Brain pericyte (primary cell): Measurements from ENCODE around the gene RPS6KA2.
A peak's percentile ranks its signal among the peaks of the same experiment; 100 is the strongest.

Experiments
- DNase-seq: peaks from one replicate; pipeline ENCODE4 v3.0.0-alpha.2; 2012; ENCODE audit warnings: low read depth, low spot score

RPS6KA2 gene

DNA sequence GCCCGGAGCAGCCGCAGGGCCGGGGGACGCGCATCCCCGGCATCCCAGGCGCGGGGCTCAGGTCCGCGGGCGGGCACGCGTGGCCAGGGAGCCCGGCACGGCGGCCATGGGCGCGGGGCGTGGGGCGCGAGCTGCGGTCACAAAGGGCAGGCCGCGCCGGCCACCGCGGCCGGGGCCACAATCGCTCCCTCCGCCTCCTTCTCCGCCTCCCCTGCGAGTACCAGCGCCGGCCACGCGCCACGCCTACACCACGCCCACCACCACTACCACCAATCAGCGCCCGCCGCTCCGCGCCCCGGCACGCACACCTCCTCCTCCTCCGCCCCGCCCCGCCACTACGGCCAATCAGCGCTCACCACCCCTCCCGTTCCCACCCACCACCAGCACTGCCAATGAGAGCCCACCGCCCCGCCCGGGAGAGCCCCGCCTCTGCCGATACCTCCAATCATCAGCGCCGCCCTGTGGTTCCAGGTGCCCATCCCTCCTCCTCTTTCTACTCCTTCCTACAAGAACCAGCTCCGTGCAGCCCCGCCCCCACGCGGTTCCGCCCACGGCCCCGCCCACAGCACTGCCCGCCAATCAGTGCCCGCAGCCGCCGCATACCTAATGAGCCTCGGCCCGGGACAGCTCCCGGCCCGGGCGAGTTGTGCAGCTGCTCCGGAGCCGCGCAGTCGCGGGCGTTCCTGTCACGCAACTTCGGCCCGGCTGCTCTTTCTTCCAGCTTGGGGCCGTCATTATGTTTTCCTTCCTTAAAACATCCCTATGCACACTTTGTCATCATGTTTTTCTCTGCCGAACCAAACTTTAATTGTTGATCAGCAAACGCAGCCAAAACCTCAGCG is at the start of gene RPS6KA2:
TSS of gene RPS6KA2 (minus strand) at position 219 of the 842 bp plus-strand sequence. CDS start 232 bp downstream, outside the sequence.
- peak; percentile 99 for DNase-seq

DNA sequence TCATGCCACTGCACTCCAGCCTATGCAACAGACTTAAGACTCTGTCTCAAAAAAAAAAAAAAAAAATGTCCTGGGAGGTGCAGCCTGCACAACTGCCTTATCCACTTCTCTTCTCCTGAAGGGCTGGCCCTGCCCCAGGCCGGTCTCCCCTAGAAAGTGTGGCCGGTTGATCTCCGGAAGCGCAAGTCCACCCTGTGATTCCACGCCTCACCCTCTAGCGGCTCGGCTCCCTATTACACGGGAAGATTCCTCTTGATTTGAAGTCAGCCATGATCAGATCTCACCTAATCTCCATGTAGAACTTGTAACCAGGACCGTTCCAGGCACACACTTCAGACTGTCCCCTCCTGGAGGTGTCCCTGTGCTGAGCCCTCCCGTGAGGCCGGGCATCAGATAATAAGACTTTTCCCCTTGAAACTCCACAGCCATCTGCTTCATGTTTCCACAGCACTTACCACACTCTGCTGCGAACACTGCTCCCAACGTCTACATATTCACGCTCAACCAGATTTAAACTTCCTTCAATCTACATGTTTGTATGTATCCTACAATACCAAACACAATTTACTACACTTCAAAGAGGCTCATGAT is 49.3 kb upstream of the RPS6KA2 start:
- no peak for DNase-seq

GRCh38 chr6:166675736-166676135 is 48.7 kb upstream of the RPS6KA2 start:
- DNase-seq = no peak

- DNase-seq = no peak
These were observed 46.3 kb upstream of the RPS6KA2 start for GRCh38 chr6:166673309-166673708.

GRCh38 chr6:166672624-166673206 is 45.7 kb upstream of the RPS6KA2 start:
- no peak for DNase-seq

GRCh38 chr6:166672146-166672545 is 45.1 kb upstream of the RPS6KA2 start:
- no peak for DNase-seq

- DNase-seq = no peak
These were observed 44.5 kb upstream of the RPS6KA2 start for GRCh38 chr6:166671434-166672081.

- DNase-seq = no peak
These were observed 43.8 kb upstream of the RPS6KA2 start for GRCh38 chr6:166670894-166671293.

DNA sequence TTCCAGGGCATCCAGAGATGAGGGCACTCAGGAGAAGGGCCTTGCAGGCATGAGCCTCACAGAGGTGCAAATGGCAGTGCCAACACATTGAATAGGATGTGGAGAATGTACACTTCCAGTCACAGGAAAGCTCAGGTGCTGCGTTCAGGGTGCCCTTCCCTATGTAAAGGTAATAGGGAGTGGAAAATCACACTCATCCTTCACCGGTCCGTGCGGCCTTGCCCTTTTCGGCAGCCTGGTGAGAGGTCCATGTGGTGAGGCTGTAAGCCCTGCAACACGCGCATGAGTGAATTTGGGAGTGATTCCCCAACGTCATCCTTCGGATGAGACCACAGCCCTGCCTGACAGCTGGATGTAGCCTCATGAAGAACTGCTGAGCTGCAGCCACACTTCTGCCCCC is 43.0 kb upstream of the RPS6KA2 start:
- no peak for DNase-seq

DNA sequence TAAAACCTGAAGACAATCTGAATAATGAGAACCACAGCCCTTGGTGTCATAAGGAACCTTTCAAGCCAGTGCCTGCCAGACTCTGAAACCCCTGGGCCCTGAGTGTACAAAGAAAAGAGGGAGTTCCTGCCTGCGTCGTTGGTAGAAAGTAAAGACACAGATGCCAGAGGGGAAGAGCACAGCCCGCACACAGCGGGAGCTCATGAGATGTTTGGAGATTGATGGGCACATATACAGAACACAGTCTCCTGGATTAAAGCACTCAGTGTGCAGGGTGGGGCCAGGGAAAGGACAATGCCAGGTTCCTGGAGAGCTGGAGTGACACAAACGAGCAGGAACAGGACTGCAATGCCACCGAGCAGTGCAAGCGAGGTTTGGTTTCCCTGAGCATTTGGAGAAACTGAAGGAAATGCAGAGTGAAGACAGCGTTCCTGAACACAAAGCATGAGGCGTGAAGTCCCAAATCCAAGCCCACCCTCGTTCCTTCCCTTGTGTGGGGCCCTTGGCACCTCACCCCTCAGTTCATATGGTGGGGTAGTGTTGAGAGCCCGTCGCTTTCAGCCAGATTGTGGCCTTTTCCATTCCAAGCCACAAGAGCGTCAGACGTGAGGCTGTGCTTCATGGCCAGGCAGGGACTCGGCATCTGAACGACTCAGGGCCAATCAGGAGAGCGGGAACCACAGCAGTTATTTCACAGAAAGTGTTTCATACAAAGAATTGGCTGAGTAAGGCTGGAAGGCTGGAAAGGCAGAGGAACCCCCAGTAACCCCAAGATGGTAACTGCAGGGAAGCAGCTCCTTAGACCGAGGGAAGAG is 41.0 kb upstream of the RPS6KA2 start:
- DNase-seq = no peak

- no peak for DNase-seq
These were observed 37.1 kb upstream of the RPS6KA2 start for GRCh38 chr6:166664135-166664534.

GRCh38 chr6:166663568-166663967 is 36.5 kb upstream of the RPS6KA2 start:
- DNase-seq = no peak

DNA sequence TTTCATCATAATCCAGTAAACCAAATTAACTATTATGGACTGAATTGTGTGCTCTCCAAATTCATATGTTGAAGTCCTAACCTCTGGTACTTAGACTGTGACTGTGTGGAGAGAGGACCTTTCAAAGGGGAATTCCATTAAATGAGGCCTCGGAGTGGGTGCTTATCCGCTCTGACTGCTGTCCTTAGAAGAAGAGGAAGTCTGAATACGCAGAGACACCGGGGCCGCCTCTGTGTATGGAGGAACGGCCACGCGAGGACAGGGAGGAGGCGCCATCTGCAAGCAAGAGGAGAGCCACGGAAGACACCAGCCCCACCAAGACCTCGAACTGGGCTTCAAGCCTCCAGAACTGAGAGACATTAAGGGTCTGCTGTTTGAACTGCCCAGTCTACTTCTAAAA is 35.6 kb upstream of the RPS6KA2 start:
- DNase-seq = no peak

- no peak for DNase-seq
These were observed 34.5 kb upstream of the RPS6KA2 start for GRCh38 chr6:166661327-166662085.

GRCh38 chr6:166660157-166660688 is 33.2 kb upstream of the RPS6KA2 start:
- no peak for DNase-seq

DNA sequence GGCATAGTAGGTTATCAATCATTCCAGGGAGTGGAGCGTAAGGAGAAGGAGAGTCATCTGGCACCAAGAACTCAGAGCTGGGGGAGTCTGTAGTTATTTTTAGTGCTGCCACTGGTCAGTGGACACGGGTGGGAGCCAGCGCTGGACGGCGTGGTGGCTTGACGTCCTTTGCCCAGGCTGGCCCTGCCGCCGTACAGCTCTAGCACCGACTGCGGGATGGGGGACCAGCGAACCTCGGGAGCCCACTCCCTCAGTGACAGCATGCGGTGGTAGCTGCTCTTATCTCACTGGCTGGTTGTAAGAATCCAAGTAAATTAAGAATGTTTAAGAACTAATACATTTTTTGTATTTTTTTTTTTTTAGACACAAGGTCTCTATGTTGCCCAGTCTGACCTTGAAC is 32.5 kb upstream of the RPS6KA2 start:
- DNase-seq = no peak

GRCh38 chr6:166658792-166659150 is 31.7 kb upstream of the RPS6KA2 start:
- DNase-seq = no peak

DNA sequence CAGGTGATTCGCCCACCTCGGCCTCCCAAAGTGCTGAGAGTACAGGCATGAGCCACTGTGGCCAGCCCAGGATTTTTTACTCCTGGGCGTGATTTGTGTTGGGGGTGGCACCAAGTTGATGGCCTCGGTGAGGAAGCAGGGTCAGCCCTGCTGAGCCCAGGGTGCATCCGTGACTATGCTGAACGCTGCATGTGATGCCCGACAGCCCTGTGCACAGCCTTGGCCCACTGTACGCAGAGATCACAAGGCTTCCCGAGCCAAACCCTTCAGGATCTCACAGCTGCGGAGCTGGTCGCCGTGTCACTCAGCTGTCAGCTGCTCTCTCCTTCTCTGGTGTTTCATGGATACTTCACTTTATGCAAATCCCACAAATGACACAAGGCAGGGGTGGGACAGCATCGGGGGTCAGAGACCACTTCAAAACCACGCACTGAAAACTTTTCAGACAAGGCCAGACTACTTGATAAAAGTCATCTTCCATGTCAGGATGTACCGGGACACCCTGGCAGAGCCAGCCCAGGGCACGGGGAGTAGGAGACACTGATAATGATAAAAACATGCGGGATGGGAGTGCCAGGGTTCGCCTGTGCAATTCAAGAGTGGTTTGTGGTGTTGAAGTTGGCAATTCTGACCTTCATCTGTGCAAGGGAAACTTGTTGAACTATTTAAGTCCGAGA is 31.2 kb upstream of the RPS6KA2 start:
- no peak for DNase-seq

GRCh38 chr6:166657531-166657930 is 30.5 kb upstream of the RPS6KA2 start:
- DNase-seq = no peak
